GM18499 (cell line): ENCODE data around the gene PSMB9.

Source experiments
- ATAC-seq: cut with Tn5 transposase; IDR thresholded peaks from one replicate; pipeline ENCODE4 v1.9.1; 2021; ENCODE audit warnings: moderate number of reproducible peaks; ENCODE audit not compliant: insufficient read depth, unreplicated experiment

PSMB9 gene

DNA sequence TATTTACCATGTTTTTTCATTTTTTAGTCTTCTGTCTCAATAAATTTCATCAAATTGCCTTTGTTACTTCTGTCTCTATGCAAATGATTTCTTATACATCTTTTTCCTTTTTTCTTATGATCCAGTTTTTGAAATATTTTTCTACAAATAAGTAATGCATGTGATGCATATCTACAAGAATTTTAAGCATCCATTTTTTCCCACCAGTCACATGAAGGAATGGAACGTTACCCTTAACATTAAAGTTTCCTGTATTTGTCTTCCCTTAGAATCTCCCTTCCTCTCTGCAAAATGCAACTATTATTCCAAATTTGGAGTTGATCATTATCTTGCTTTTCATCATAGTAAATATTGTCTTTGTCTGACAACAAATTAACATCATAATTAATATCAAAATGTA is 35.5 kb downstream of the PSMB9 start:
- ATAC-seq, result no peak

DNA sequence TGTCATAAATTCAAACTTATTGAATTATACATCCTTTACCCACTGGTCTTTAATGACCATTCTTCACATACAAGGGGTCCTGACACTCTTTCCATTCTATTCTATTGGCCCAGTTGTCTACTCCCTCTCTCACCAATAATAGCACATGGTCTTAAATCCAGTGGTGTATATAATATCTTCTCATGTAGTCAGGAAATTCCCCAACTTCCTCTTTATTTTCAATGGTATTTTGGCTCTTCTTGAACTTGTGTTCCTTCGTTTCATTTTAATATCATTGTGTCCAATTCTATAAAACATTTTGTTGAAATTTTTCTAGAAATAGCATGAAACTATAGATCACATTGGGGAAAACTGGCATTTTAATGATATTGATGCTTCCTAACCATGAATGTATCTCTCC is 36.8 kb downstream of the PSMB9 start:
- ATAC-seq, result no peak

DNA sequence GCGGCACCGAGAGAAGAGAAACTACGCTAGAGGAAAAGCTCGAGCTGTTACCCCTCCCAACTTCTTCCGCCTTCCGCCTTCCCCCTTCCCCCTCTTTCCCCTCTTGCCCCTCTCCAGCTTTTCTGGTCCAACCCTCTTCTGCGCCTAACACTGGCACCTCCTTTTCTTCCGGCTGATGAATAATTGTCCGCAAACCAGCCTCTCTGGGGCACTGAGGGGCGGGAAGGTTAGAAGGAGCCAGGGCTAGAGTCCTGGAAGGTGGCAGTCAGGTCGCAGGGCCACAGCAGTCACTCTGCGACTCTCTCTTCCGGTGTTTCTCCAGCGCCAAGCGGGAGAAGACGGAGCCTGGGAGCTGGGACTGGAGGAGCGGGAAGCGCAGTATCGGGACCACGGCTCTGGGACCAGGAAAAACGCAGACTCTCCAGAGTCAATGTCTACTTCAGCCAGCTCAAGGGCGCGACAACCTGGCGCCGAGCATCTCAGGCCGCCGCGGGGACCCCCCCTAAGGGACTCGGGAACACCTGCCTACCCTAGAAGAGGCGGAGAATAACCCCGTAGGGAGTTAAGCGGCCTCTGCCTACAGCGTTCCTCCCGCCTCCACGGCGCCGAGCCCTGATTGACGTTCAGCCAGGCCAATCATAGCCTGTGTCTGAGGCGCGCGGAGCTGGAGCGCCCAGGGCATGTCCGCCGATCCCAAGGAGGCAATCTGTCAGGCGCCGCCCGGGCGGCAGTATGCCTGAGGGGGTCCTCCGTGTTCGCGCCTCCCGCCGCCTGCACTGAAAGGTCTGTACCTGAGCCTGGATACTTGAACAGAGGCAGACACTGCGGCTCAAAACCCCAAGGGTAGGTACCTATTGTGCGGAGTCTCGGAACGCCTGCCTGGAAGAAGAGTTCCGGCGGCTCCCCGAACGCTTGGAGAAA is 40.4 kb downstream of the PSMB9 start:
- ATAC-seq, result peak; percentile 93

DNA sequence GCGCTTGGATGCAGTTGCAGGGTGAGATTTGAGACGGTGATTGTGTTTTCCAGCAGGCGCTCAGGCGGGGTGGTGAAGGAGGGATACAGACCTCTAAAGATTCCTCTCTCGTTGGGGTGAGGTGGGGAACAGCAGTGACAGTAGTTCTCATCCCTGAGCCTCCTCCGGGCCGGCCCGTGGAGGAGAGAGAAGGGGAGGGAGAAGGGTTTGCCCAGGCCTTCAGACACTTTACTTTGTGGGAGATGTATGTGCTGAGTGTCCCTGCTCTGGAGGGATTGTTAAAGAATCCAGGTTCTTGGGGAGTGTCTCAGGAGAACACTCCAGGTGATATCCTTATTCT is 41.0 kb downstream of the PSMB9 start:
- no peak for ATAC-seq

DNA sequence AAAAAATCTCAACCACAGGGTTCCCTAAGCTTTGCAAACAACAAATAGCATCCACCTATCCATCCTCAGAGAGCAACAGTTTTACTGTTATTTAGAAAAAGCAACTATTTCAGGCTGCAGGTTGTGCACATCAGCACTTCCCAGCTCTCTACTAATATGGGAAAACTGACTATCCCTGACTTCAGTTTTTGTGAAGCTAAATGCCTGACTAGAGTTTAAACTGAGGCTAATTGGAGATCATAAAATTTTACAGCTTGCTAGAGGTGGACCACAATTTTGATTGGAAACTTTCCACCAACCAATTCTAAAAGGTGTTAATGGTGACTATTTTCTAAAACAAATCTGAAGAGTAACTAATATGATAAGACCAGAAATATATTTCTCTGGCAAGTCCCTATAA is 50.0 kb downstream of the PSMB9 start:
- no peak for ATAC-seq

DNA sequence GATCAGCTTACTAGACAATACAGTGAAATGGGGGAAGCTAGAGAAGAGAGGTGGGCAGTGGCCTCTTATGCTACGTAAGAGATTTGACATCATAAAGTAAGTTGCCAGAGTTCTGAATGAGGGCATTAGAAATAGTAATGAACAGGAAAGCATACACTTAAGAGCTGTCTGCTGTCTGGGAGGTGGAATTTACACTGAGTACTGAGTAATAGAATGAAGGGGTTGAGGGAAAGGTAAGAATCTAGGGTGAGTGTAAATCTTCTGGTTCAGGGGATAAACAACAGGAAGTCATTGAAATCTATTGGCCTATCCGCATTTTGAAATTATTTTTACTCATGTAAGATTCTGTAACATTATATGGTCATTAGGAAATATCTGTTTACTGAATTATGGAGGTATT is 51.1 kb downstream of the PSMB9 start:
- no peak for ATAC-seq

DNA sequence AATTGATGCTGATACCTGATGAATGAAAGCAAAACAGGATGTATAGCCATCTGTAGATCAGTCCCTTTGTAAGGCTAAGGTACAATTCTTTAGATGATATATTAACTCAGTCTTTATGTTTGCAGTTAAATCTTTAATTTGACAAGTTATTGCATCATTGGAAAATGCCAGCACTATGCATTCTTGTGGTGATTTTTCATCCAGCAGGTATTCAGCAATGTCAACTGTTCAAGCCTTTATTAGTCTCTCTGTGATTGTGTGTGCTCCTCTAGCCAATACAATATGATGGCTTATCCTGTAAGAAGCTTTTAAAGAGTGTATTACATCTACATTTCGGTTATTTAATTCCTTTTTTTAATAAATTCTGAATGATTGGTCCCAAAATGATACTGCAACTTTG is 52.5 kb downstream of the PSMB9 start:
- ATAC-seq, result no peak

DNA sequence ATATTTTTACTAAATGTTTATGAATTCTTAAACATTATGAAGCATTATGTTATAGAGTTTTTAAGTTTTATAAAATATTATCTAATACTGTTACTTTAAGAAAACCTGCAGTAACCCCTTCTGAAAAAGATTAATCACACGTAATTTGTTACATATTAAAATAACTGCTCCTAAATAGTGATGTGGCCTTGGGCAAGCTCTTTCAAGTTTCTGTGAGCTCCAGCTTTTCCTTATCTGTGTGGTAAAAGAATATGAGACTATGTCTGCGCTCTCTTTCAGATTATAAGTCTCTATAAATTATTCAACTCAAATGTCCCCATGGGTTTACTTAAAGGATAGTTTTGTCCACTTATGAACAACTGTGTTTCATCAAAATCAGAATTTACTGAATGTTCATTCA is 54.9 kb downstream of the PSMB9 start:
- ATAC-seq, result no peak
